PFSK-1 (cell line): Measurements from ENCODE around the gene WTAP.

Experiments
- POLR2AphosphoS5 ChIP-seq: IDR thresholded peaks from 2 replicates; pipeline ENCODE4 v1.6.1; 2012; ENCODE audit warnings: low read depth, mild to moderate bottlenecking, control low read depth, low read length, moderate library complexity
- SIN3A ChIP-seq: IDR thresholded peaks from 2 replicates; pipeline ENCODE4 v1.6.1; 2012; ENCODE audit warnings: mild to moderate bottlenecking, low read length, moderate library complexity, borderline replicate concordance; ENCODE audit not compliant: insufficient read depth
- TAF1 ChIP-seq: IDR thresholded peaks from 2 replicates; pipeline ENCODE4 v1.6.1; 2012; ENCODE audit warnings: low read length, control low read depth, borderline replicate concordance; ENCODE audit not compliant: insufficient read depth

GRCh38 chr6:159682295-159682694 lies 45.0 kb upstream of the WTAP start:
- TF ChIP-seq TAF1, result no peak
- TF ChIP-seq POLR2AphosphoS5, result no peak
- TF ChIP-seq SIN3A, result no peak
